GM21529 (cell line): ENCODE results near the gene TM4SF1.

Experiments used
- ATAC-seq: cut with Tn5 transposase; IDR thresholded peaks from one replicate; pipeline ENCODE4 v1.9.1; 2021; ENCODE audit not compliant: unreplicated experiment

TM4SF1 gene

GRCh38 chr3:149377408-149378364 is at the start of gene TM4SF1:
TM4SF1 (minus strand) TSS chr3:149377649; CDS start chr3:149377547, 102 bp downstream.
- ATAC-seq = no peak

- no peak for ATAC-seq
Observed at GRCh38 chr3:149426325-149426724, 48.9 kb upstream of the TM4SF1 start.

- ATAC-seq = no peak
Observed at GRCh38 chr3:149424918-149425317, 47.5 kb upstream of the TM4SF1 start.

- ATAC-seq = no peak
Observed at GRCh38 chr3:149421764-149422163, 44.3 kb upstream of the TM4SF1 start.

GRCh38 chr3:149419816-149420215 is 42.4 kb upstream of the TM4SF1 start:
- ATAC-seq = no peak

GRCh38 chr3:149417727-149418126 is 40.3 kb upstream of the TM4SF1 start:
- ATAC-seq = no peak

- peak; percentile 84 for ATAC-seq
Observed at GRCh38 chr3:149417174-149417573, 39.7 kb upstream of the TM4SF1 start.

GRCh38 chr3:149415484-149415883 is 38.0 kb upstream of the TM4SF1 start:
- no peak for ATAC-seq

- no peak for ATAC-seq
Observed at GRCh38 chr3:149414557-149415231, 37.2 kb upstream of the TM4SF1 start.

GRCh38 chr3:149411583-149411982 is 34.1 kb upstream of the TM4SF1 start:
- no peak for ATAC-seq

GRCh38 chr3:149409351-149409750 is 31.9 kb upstream of the TM4SF1 start:
- no peak for ATAC-seq

GRCh38 chr3:149407898-149408297 is 30.4 kb upstream of the TM4SF1 start:
- ATAC-seq = no peak

GRCh38 chr3:149406244-149406752 is 28.8 kb upstream of the TM4SF1 start:
- ATAC-seq = no peak

GRCh38 chr3:149403443-149403842 is 26.0 kb upstream of the TM4SF1 start:
- no peak for ATAC-seq

GRCh38 chr3:149402481-149402880 is 25.0 kb upstream of the TM4SF1 start:
- ATAC-seq = no peak

- ATAC-seq = no peak
Observed at GRCh38 chr3:149401926-149402310, 24.5 kb upstream of the TM4SF1 start.

GRCh38 chr3:149401212-149401925 is 23.9 kb upstream of the TM4SF1 start:
- no peak for ATAC-seq

- ATAC-seq = no peak
Observed at GRCh38 chr3:149400645-149401044, 23.2 kb upstream of the TM4SF1 start.

GRCh38 chr3:149398296-149398695 is 20.8 kb upstream of the TM4SF1 start:
- no peak for ATAC-seq

GRCh38 chr3:149397528-149397927 is 20.1 kb upstream of the TM4SF1 start:
- no peak for ATAC-seq

GRCh38 chr3:149396476-149396875 is 19.0 kb upstream of the TM4SF1 start:
- no peak for ATAC-seq
